Fibroblast of villous mesenchyme (primary cell): ENCODE data around the gene GPX3. TPM values are rescaled to one million over a fixed set of nuclear protein-coding genes. Genes with fewer than 3 reads are reported as not detected.
A peak's percentile ranks its signal among the peaks of the same experiment; 100 is the strongest.

Experiments
- DNase-seq: peaks from one replicate; pipeline ENCODE4 v3.0.0-alpha.2; 2010; ENCODE audit warnings: low read depth
- H3K4me3 ChIP-seq: 2 replicates; pipeline ENCODE4 v1.5.1; 2011; ENCODE audit warnings: low read depth, mild to moderate bottlenecking, low read length
- total RNA-seq: library from RNA; depleted of rRNA; stranded (reverse); fragments of >200 nt; gene quantifications from 2 replicates; pipeline ENCODE4 v1.2.3, GENCODE V29; 2012
- TF ChIP-seq, protein P1 (sequence below): IDR thresholded peaks from 2 replicates; pipeline ENCODE4 v1.5.1; 2012; ENCODE audit warnings: low read depth, mild to moderate bottlenecking, low read length; ENCODE audit not compliant: insufficient read depth

The GPX3 gene
- total RNA-seq, 1 donor = 3.9 TPM

GRCh38 chr5:151066920-151067319 is 46.5 kb downstream of the GPX3 start:
- TF ChIP-seq, protein P1, sequence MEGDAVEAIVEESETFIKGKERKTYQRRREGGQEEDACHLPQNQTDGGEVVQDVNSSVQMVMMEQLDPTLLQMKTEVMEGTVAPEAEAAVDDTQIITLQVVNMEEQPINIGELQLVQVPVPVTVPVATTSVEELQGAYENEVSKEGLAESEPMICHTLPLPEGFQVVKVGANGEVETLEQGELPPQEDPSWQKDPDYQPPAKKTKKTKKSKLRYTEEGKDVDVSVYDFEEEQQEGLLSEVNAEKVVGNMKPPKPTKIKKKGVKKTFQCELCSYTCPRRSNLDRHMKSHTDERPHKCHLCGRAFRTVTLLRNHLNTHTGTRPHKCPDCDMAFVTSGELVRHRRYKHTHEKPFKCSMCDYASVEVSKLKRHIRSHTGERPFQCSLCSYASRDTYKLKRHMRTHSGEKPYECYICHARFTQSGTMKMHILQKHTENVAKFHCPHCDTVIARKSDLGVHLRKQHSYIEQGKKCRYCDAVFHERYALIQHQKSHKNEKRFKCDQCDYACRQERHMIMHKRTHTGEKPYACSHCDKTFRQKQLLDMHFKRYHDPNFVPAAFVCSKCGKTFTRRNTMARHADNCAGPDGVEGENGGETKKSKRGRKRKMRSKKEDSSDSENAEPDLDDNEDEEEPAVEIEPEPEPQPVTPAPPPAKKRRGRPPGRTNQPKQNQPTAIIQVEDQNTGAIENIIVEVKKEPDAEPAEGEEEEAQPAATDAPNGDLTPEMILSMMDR = no peak
- no peak for DNase-seq

GRCh38 chr5:151067632-151068432 is 47.4 kb downstream of the GPX3 start:
- TF ChIP-seq, protein P1 = no peak
- H3K4me3 ChIP-seq = no peak overlapping the region
- DNase-seq = no peak

More at GRCh38 chr5:151066920-151067319, 46.5 kb downstream of the GPX3 start:
- H3K4me3 ChIP-seq = no peak overlapping the region

GRCh38 chr5:151068433-151069197 is 48.2 kb downstream of the GPX3 start:
- no peak overlapping the region for H3K4me3 ChIP-seq
- TF ChIP-seq, protein P1 = no peak
- DNase-seq = no peak

DNA sequence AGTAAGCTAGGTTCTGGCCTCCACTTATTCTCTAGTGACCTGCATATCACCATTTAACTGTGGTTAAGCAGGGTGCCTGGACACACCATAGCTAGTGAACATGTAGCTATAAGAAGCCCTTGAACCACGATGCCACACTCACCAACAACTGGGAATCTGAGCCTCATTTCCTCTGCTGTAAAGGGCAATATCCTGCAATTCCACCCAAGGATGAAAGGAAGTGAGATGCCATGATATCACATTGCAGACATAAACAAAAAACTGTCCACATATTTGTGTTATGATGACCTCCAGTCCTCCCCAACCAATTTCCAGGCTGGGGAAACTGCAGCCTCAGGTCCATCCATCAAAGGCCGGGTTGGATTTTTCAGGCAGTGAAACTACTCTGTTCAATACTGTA is 50.1 kb downstream of the GPX3 start:
- H3K4me3 ChIP-seq = no peak overlapping the region
- TF ChIP-seq, protein P1 = no peak
- peak; percentile 68 for DNase-seq

DNA sequence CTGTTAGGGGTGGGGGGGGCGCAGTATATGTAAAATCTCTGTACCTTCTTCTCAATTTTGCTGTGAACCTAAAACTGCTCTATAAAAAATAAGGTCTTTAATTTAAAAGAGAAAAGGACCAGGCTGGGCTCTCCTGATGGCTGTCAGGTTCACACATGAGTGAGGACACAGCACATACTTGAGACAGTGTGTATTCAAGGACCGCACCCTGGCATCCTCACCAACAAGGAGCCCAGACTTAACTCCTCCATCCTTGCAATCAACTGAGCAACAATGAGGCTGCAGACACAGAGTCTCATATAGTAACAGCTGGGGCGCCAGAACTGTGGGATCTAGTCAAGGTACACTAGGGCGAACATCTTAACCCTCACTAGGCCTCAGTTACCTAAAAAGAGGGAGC is 50.6 kb downstream of the GPX3 start:
- DNase-seq = no peak
- TF ChIP-seq, protein P1 = no peak
- H3K4me3 ChIP-seq = no peak overlapping the region

- TF ChIP-seq, protein P1 = no peak
- no peak for DNase-seq
- H3K4me3 ChIP-seq = no peak overlapping the region
Measured at GRCh38 chr5:151071848-151072629, 51.6 kb downstream of the GPX3 start.
